HL-60 (cell line): ENCODE data around the gene SAPCD2.

Experiments used
- DNase-seq, 2 experiments: peaks; one replicate each; pipeline ENCODE4 v3.0.0-alpha.2; 2010 to 2020; ENCODE audit warnings: low read depth in 1 of 2, low spot score in 1 of 2
- H3K27ac ChIP-seq: fragments of 250-450 bp; sonication (Bioruptor Pico); replicated peaks from 2 replicates; pipeline ENCODE4 v1.5.1; 2020; ENCODE audit warnings: mild to moderate bottlenecking, moderate library complexity
- H3K27me3 ChIP-seq: fragments of 250-450 bp; sonication (Bioruptor Pico); 2 replicates; pipeline ENCODE4 v1.5.1; 2021; ENCODE audit warnings: mild to moderate bottlenecking, moderate library complexity; ENCODE audit not compliant: insufficient read depth, poor library complexity, severe bottlenecking
- H3K4me3 ChIP-seq: replicated peaks from 2 replicates; pipeline ENCODE4 v1.5.1; 2011; ENCODE audit warnings: mild to moderate bottlenecking, control low read depth, low read length; ENCODE audit not compliant: insufficient read depth
- CTCF ChIP-seq: IDR thresholded peaks from one replicate; pipeline ENCODE4 v1.5.1; 2011; ENCODE audit warnings: low read length, control low read depth, inconsistent platforms; ENCODE audit not compliant: insufficient read depth
- GABPA ChIP-seq: IDR thresholded peaks from 2 replicates; pipeline ENCODE4 v1.6.1; 2012; ENCODE audit warnings: low read depth
- POLR2AphosphoS5 ChIP-seq: IDR thresholded peaks from 2 replicates; pipeline ENCODE4 v1.6.1; 2012; ENCODE audit warnings: low read depth
- REST ChIP-seq: IDR thresholded peaks from 2 replicates; pipeline ENCODE4 v1.6.1; 2012; ENCODE audit warnings: low read depth; ENCODE audit not compliant: insufficient replicate concordance
- SPI1 ChIP-seq: IDR thresholded peaks from 2 replicates; pipeline ENCODE4 v1.6.1; 2012; ENCODE audit warnings: low read depth, mild to moderate bottlenecking, borderline replicate concordance

Gene SAPCD2

GRCh38 chr9:137068539-137069507, 1.5 kb downstream of the SAPCD2 start:
- peak overlapping the region; percentile 50 for H3K4me3 ChIP-seq
- no peak overlapping the region for H3K27ac ChIP-seq

GRCh38 chr9:137067860-137068538, 2.4 kb downstream of the SAPCD2 start:
- Histone ChIP-seq H3K27me3 (no peaks in the 10 kb centered on the region), H3K27ac (no peak overlapping the region), H3K4me3 (no peak overlapping the region)
- TF ChIP-seq SPI1 = no peak
- no peak for TF ChIP-seq REST
- TF ChIP-seq GABPA = no peak
- no peak for TF ChIP-seq POLR2AphosphoS5
- peak; percentile 74 for TF ChIP-seq CTCF
- peak; percentile 81 to 86 for DNase-seq

More at GRCh38 chr9:137068539-137069507, 1.5 kb downstream of the SAPCD2 start:
- TF ChIP-seq GABPA = no peak
- H3K27me3 ChIP-seq = no peaks in the 10 kb centered on the region
- DNase-seq = no peak

GRCh38 chr9:137066096-137066861, 4.1 kb downstream of the SAPCD2 start:
- TF ChIP-seq POLR2AphosphoS5 = no peak
- TF ChIP-seq CTCF = no peak
- no peak for TF ChIP-seq REST

More at GRCh38 chr9:137066096-137066861, 4.1 kb downstream of the SAPCD2 start:
- H3K27ac ChIP-seq = no peak overlapping the region
- no peak for DNase-seq
- no peaks in the 10 kb centered on the region for H3K27me3 ChIP-seq
- no peak overlapping the region for H3K4me3 ChIP-seq
